ENCODE data around the gene HSPA12B.

GRCh38 chr20:3784216-3784853 is 51.9 kb downstream of the HSPA12B start:
- TF ChIP-seq CTCF (IDR thresholded peaks at IDR 0.05) = no peak
- no peak for TF ChIP-seq E2F4 (CRISPR knock-in tag; IDR thresholded peaks at IDR 0.05; ENCODE audit: borderline replicate concordance, low read depth)
- no peak for TF ChIP-seq HMGXB4 (CRISPR knock-in tag; IDR thresholded peaks at IDR 0.05)
- no peak for TF ChIP-seq PRDM15 (CRISPR knock-in tag; IDR thresholded peaks at IDR 0.05)
- TF ChIP-seq FOXP1 (CRISPR knock-in tag; IDR thresholded peaks at IDR 0.05; ENCODE audit: borderline replicate concordance) = no peak
- no peak for TF ChIP-seq NR3C1 (CRISPR knock-in tag; conservative IDR thresholded peaks at IDR 0.05; ENCODE audit: low read depth)
- TF ChIP-seq ATF6 (CRISPR knock-in tag; IDR thresholded peaks at IDR 0.05) = no peak
- TF ChIP-seq USF2 (CRISPR knock-in tag; IDR thresholded peaks at IDR 0.05) = no peak
- no peak for TF ChIP-seq ATF2 (CRISPR knock-in tag; IDR thresholded peaks at IDR 0.05; ENCODE audit: borderline replicate concordance, low read depth)
- no peak for TF ChIP-seq GABPB1 (CRISPR knock-in tag; IDR thresholded peaks at IDR 0.05)
